HG03280 (cell line): ENCODE data around the gene CCDC60.
"Not testable (repeated sequence)": the region's sequence is repeated elsewhere in the genome, so short reads cannot be mapped to it uniquely, and the experiment has no call there.

Source experiments
- ATAC-seq: cut with Tn5 transposase; IDR thresholded peaks from one replicate; pipeline ENCODE4 v1.9.1; 2021; ENCODE audit warnings: mild to moderate bottlenecking, moderate library complexity; ENCODE audit not compliant: unreplicated experiment

Gene CCDC60

GRCh38 chr12:119338593-119339363 lies 4.2 kb downstream of the CCDC60 start:
- ATAC-seq, result no peak

- no peak for ATAC-seq
Measured at GRCh38 chr12:119340578-119340977, 6.0 kb downstream of the CCDC60 start.

GRCh38 chr12:119341020-119341419 lies 6.5 kb downstream of the CCDC60 start:
- no peak for ATAC-seq

- no peak for ATAC-seq
Measured at GRCh38 chr12:119341988-119342387, 7.5 kb downstream of the CCDC60 start.

- ATAC-seq, result no peak
Measured at GRCh38 chr12:119343130-119343529, 8.6 kb downstream of the CCDC60 start.

GRCh38 chr12:119354172-119354571 lies 19.6 kb downstream of the CCDC60 start:
- no peak for ATAC-seq

GRCh38 chr12:119360366-119360765 lies 25.8 kb downstream of the CCDC60 start:
- not testable (repeated sequence) for ATAC-seq

GRCh38 chr12:119363037-119363436 lies 28.5 kb downstream of the CCDC60 start:
- ATAC-seq, result no peak

GRCh38 chr12:119363490-119363889 lies 29.0 kb downstream of the CCDC60 start:
- no peak for ATAC-seq

- no peak for ATAC-seq
Measured at GRCh38 chr12:119365451-119365850, 30.9 kb downstream of the CCDC60 start.

GRCh38 chr12:119366007-119366406 lies 31.5 kb downstream of the CCDC60 start:
- ATAC-seq, result no peak

- ATAC-seq, result no peak
Measured at GRCh38 chr12:119369161-119369560, 34.6 kb downstream of the CCDC60 start.

GRCh38 chr12:119369907-119370546 lies 35.5 kb downstream of the CCDC60 start:
- no peak for ATAC-seq

- no peak for ATAC-seq
Measured at GRCh38 chr12:119372540-119372939, 38.0 kb downstream of the CCDC60 start.

GRCh38 chr12:119373001-119373400 lies 38.5 kb downstream of the CCDC60 start:
- no peak for ATAC-seq

GRCh38 chr12:119373666-119374065 lies 39.1 kb downstream of the CCDC60 start:
- ATAC-seq, result no peak

GRCh38 chr12:119374635-119375034 lies 40.1 kb downstream of the CCDC60 start:
- no peak for ATAC-seq

- no peak for ATAC-seq
Measured at GRCh38 chr12:119375075-119375882, 40.8 kb downstream of the CCDC60 start.

GRCh38 chr12:119375883-119376190 lies 41.3 kb downstream of the CCDC60 start:
- no peak for ATAC-seq

- ATAC-seq, result no peak
Measured at GRCh38 chr12:119378903-119379302, 44.4 kb downstream of the CCDC60 start.

GRCh38 chr12:119381471-119382235 lies 47.1 kb downstream of the CCDC60 start:
- no peak for ATAC-seq
